HG03175 (cell line): ENCODE data around the gene ZBTB33.

Experiments
- ATAC-seq: cut with Tn5 transposase; IDR thresholded peaks from one replicate; pipeline ENCODE4 v1.9.1; 2021; ENCODE audit warnings: mild to moderate bottlenecking, moderate library complexity; ENCODE audit not compliant: unreplicated experiment

The ZBTB33 gene

GRCh38 chrX:120304256-120304655 is 53.6 kb downstream of the ZBTB33 start:
- ATAC-seq, result no peak

- no peak for ATAC-seq
Measured at GRCh38 chrX:120305531-120306141, 55.0 kb downstream of the ZBTB33 start.

GRCh38 chrX:120306630-120307029 is 56.0 kb downstream of the ZBTB33 start:
- no peak for ATAC-seq
